ENCODE data around the gene AQP2.

Gene AQP2

DNA sequence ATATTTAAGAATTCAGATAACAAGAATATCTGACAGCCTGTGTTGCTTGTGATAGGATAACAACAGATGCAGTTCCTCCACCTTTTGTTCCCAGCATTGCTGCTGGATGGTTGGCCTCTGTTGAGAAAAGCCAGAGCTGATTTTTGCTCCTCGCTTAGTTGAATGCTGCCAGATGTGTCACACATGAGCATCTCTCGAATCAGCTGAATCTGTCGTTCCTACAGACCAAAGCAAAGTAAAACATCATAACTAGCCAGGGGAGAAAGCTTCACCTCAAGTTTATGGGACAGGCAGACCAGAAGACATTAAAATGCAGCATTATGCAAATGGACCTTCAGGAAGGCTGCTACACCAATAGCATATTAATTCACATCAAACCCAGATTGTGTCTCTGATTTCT, 54.6 kb downstream of the AQP2 start:
- Histone ChIP-seq H3K36me3 (ENCODE audit: insufficient read depth) (no peaks in the 10 kb centered on the region), H3K79me2 (ENCODE audit: insufficient read depth, low read depth) (peaks cover 46% of the 10 kb centered on the region)
- TF ChIP-seq, protein P1, sequence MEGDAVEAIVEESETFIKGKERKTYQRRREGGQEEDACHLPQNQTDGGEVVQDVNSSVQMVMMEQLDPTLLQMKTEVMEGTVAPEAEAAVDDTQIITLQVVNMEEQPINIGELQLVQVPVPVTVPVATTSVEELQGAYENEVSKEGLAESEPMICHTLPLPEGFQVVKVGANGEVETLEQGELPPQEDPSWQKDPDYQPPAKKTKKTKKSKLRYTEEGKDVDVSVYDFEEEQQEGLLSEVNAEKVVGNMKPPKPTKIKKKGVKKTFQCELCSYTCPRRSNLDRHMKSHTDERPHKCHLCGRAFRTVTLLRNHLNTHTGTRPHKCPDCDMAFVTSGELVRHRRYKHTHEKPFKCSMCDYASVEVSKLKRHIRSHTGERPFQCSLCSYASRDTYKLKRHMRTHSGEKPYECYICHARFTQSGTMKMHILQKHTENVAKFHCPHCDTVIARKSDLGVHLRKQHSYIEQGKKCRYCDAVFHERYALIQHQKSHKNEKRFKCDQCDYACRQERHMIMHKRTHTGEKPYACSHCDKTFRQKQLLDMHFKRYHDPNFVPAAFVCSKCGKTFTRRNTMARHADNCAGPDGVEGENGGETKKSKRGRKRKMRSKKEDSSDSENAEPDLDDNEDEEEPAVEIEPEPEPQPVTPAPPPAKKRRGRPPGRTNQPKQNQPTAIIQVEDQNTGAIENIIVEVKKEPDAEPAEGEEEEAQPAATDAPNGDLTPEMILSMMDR (conservative IDR thresholded peaks at IDR 0.05; ENCODE audit: low read depth, low read length) = no peak

GRCh38 chr12:50006280-50006679, 55.7 kb downstream of the AQP2 start:
- Histone ChIP-seq H3K4me2 (peak overlapping the region; percentile 26; the same call in 1 of the 2 replicates), H2AFZ (ENCODE audit: low read depth) (no peak overlapping the region), H3K4me3 (IDR thresholded peaks at IDR 0.05; ENCODE audit: insufficient read depth, low read depth, low read length) (no peak overlapping the region), H3K4me1 (ENCODE audit: low read depth, poor library complexity, severe bottlenecking) (peaks cover 67% of the 10 kb centered on the region), H3K36me3 (ENCODE audit: insufficient read depth) (no peaks in the 10 kb centered on the region), H3K9ac (no peak overlapping the region), H3K79me2 (ENCODE audit: insufficient read depth, low read depth) (peaks cover 55% of the 10 kb centered on the region), H3K27me3 (ENCODE audit: insufficient read depth, low read depth) (no peaks in the 10 kb centered on the region), H3K27ac (peak overlapping the region; percentile 12; the same call in 1 of the 2 replicates), H4K20me1 (ENCODE audit: insufficient read depth) (0 out of 2 replicates have a peak, but pooled peaks cover 4% of the 10 kb centered on the region)
- TF ChIP-seq, protein P1 (conservative IDR thresholded peaks at IDR 0.05; ENCODE audit: low read depth, low read length) = no peak

More for the DNA sequence above, 54.6 kb downstream of the AQP2 start:
- Histone ChIP-seq H2AFZ (ENCODE audit: low read depth) (no peak overlapping the region), H3K27me3 (ENCODE audit: insufficient read depth, low read depth) (no peaks in the 10 kb centered on the region), H3K4me2 (peak overlapping the region; percentile 26; the same call in 1 of the 2 replicates), H3K27ac (peak overlapping the region; percentile 41), H3K9ac (no peak overlapping the region), H4K20me1 (ENCODE audit: insufficient read depth) (0 out of 2 replicates have a peak, but pooled peaks cover 4% of the 10 kb centered on the region), H3K4me1 (ENCODE audit: low read depth, poor library complexity, severe bottlenecking) (peaks cover 67% of the 10 kb centered on the region), H3K4me3 (IDR thresholded peaks at IDR 0.05; ENCODE audit: insufficient read depth, low read depth, low read length) (no peak overlapping the region)

DNA sequence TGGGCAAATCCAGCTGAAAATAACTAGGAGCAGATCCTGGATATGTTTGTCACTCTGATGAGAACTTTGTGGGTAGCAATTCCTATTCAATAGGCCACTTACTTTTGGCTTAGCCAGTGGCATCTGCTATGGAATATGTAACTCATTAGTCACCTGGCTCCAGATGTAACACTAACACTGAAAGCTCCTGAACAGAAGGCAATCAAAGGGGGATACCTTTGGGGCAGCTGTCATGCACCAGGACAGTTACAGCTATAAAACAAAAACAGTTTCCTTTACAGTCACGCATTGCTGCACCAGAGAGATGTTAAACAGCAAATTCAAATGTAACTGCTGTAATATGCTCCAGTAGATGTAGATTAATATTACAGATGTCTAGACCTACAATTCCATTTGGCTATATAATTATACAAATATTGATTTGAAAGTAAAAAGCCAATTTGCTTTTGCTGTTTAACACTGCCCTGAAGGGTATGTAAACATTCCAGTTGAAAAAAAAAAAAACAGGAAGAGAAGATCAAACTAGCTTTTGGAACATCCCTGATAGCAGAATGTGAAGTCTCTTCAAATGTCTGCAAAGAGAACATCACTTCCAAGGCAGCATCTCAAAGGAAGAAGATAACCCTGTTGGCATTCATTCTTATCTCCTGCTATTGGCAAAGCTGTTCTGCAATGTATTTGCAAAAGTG, 56.4 kb downstream of the AQP2 start:
- Histone ChIP-seq H3K4me1 (ENCODE audit: low read depth, poor library complexity, severe bottlenecking) (peaks cover 67% of the 10 kb centered on the region), H3K4me2 (peak overlapping the region; percentile 35; the same call in 1 of the 2 replicates), H3K9ac (no peak overlapping the region), H3K4me3 (IDR thresholded peaks at IDR 0.05; ENCODE audit: insufficient read depth, low read depth, low read length) (no peak overlapping the region), H4K20me1 (ENCODE audit: insufficient read depth) (0 out of 2 replicates have a peak, but pooled peaks cover 4% of the 10 kb centered on the region), H2AFZ (ENCODE audit: low read depth) (no peak overlapping the region), H3K79me2 (ENCODE audit: insufficient read depth, low read depth) (peaks cover 58% of the 10 kb centered on the region), H3K36me3 (ENCODE audit: insufficient read depth) (no peaks in the 10 kb centered on the region), H3K27ac (peak overlapping the region; percentile 21; the same call in 1 of the 2 replicates), H3K27me3 (ENCODE audit: insufficient read depth, low read depth) (no peaks in the 10 kb centered on the region)
- TF ChIP-seq, protein P1 (conservative IDR thresholded peaks at IDR 0.05; ENCODE audit: low read depth, low read length) = no peak
